IMR-90 (cell line): Measurements from ENCODE around the gene SUB1. TPM values are rescaled to one million over a fixed set of nuclear protein-coding genes. Genes with fewer than 3 reads are reported as not detected.

ENCODE experiments used
- ATAC-seq: fragments of 200-7000 bp; cut with Tn5 transposase; 2 replicates; pipeline ENCODE4 v1.9.1; 2020; ENCODE audit warnings: low read depth, mild to moderate bottlenecking, moderate library complexity
- BruUV-seq: library from RNA; stranded (reverse); fragments of 400-500 nt; replicated peaks from 2 replicates; lab custom pipeline; 2021; lab: Mats Ljungman, UMichigan
- CTCF ChIA-PET: fragments of 300-600 bp; formaldehyde crosslinking; extraction: SDS; loops from one replicate; lab custom pipeline; 2021; ENCODE audit warnings: antibody characterized with exemption; lab: Yijun Ruan, JAX
- POLR2A ChIA-PET: fragments of 300-600 bp; sonication (Branson Sonifier 250); formaldehyde crosslinking; loops from one replicate; lab custom pipeline; 2022; ENCODE audit warnings: antibody characterized with exemption; ENCODE audit not compliant: unreplicated experiment; lab: Charles Lee
- DNase-seq: peaks from one replicate; pipeline ENCODE4 v3.0.0; 2013
- H2AFZ ChIP-seq: replicated peaks from 2 replicates; pipeline ENCODE3; 2013; ENCODE audit warnings: low read length, mild to moderate bottlenecking; ENCODE audit not compliant: poor library complexity
- H2AK5ac ChIP-seq: 2 replicates; pipeline ENCODE4 v1.6.1; 2013; ENCODE audit warnings: low read depth, low read length, inconsistent platforms
- H2AK9ac ChIP-seq: replicated peaks from 2 replicates; pipeline ENCODE3; 2013; ENCODE audit warnings: mild to moderate bottlenecking, low read depth, low read length, moderate library complexity; ENCODE audit not compliant: poor library complexity
- H2BK120ac ChIP-seq: 2 replicates; pipeline ENCODE4 v1.6.1; 2013; ENCODE audit warnings: low read depth, low read length, inconsistent platforms
- H2BK15ac ChIP-seq: 3 replicates; pipeline ENCODE4 v1.6.1; 2013; ENCODE audit warnings: low read depth, low read length, inconsistent platforms
- H2BK20ac ChIP-seq: 2 replicates; pipeline ENCODE4 v1.6.1; 2013; ENCODE audit warnings: low read depth, mild to moderate bottlenecking, inconsistent platforms, low read length, moderate library complexity
- H2BK5ac ChIP-seq: 2 replicates; pipeline ENCODE4 v1.6.1; 2013; ENCODE audit warnings: mild to moderate bottlenecking, low read depth, low read length, inconsistent platforms; ENCODE audit not compliant: poor library complexity, severe bottlenecking
- H3K14ac ChIP-seq: replicated peaks from 2 replicates; pipeline ENCODE4 v1.6.1; 2013; ENCODE audit warnings: low read depth, low read length, inconsistent platforms
- H3K18ac ChIP-seq: 2 replicates; pipeline ENCODE4 v1.6.1; 2013; ENCODE audit warnings: low read depth, low read length, control low read depth
- H3K23ac ChIP-seq: 2 replicates; pipeline ENCODE4 v1.6.1; 2013; ENCODE audit warnings: low read depth, low read length, inconsistent platforms
- H3K27ac ChIP-seq: 2 replicates; pipeline ENCODE4 v1.5.1; 2013; ENCODE audit warnings: mild to moderate bottlenecking, control low read depth, low read length; ENCODE audit not compliant: insufficient read depth
- H3K27me3 ChIP-seq: 2 replicates; pipeline ENCODE4 v1.6.1; 2013; ENCODE audit warnings: low read length; ENCODE audit not compliant: control insufficient read depth, insufficient read depth
- H3K36me3 ChIP-seq: 2 replicates; pipeline ENCODE4 v1.6.1; 2013; ENCODE audit warnings: low read length, mixed read lengths; ENCODE audit not compliant: control insufficient read depth, insufficient read depth
- H3K4ac ChIP-seq: 2 replicates; pipeline ENCODE4 v1.6.1; 2013; ENCODE audit warnings: low read depth, low read length, inconsistent platforms
- H3K4me1 ChIP-seq: 2 replicates; pipeline ENCODE4 v1.6.1; 2013; ENCODE audit warnings: low read length, mixed read lengths; ENCODE audit not compliant: control insufficient read depth, insufficient read depth
- H3K4me2 ChIP-seq: 2 replicates; pipeline ENCODE4 v1.6.1; 2013; ENCODE audit warnings: low read depth, mild to moderate bottlenecking, control low read depth, low read length, moderate library complexity
- H3K4me3 ChIP-seq: 2 replicates; pipeline ENCODE4 v1.5.1; 2013; ENCODE audit warnings: low read depth, mild to moderate bottlenecking, control low read depth, low read length, moderate library complexity; ENCODE audit not compliant: insufficient read depth
- H3K56ac ChIP-seq: 2 replicates; pipeline ENCODE4 v1.6.1; 2013; ENCODE audit warnings: low read length, inconsistent platforms; ENCODE audit not compliant: insufficient read depth; ENCODE audit errors: extremely low read depth
- H3K79me1 ChIP-seq, 2 experiments: 2 replicates each; pipeline ENCODE4 v1.6.1; 2013; ENCODE audit warnings: low read length in 2 of 2, inconsistent platforms in 1 of 2, low read depth in 1 of 2
- H3K9ac ChIP-seq: 2 replicates; pipeline ENCODE4 v1.6.1; 2013; ENCODE audit warnings: low read depth, low read length, control low read depth
- H3K9me1 ChIP-seq: 2 replicates; pipeline ENCODE4 v1.6.1; 2013; ENCODE audit warnings: low read length, inconsistent platforms; ENCODE audit not compliant: insufficient read depth
- H3K9me3 ChIP-seq: 2 replicates; pipeline ENCODE4 v1.6.1; 2013; ENCODE audit warnings: low read length; ENCODE audit not compliant: control insufficient read depth, insufficient read depth
- H4K20me1 ChIP-seq: 2 replicates; pipeline ENCODE4 v1.6.1; 2013; ENCODE audit warnings: low read length, inconsistent platforms; ENCODE audit not compliant: insufficient read depth
- H4K5ac ChIP-seq: 2 replicates; pipeline ENCODE4 v1.6.1; 2013; ENCODE audit warnings: mild to moderate bottlenecking, low read depth, low read length, control low read depth
- H4K8ac ChIP-seq, 2 experiments: 2 replicates each; pipeline ENCODE4 v1.6.1; 2013; ENCODE audit warnings: low read depth in 2 of 2, low read length in 2 of 2, control low read depth in 1 of 2, inconsistent platforms in 1 of 2
- H4K91ac ChIP-seq: 2 replicates; pipeline ENCODE4 v1.6.1; 2013; ENCODE audit warnings: low read depth, low read length, inconsistent platforms; ENCODE audit not compliant: insufficient read depth
- BHLHE40 ChIP-seq: fragments of 150-350 bp; IDR thresholded peaks from 2 replicates; pipeline ENCODE4 v1.6.1; 2016; ENCODE audit warnings: mild to moderate bottlenecking, low read depth, low read length
- CEBPB ChIP-seq: IDR thresholded peaks from 2 replicates; pipeline ENCODE4 v1.6.1; 2012; ENCODE audit warnings: low read depth, low read length, improper control_type of control experiment
- CHD1 ChIP-seq: IDR thresholded peaks from 2 replicates; pipeline ENCODE4 v1.6.1; 2012; ENCODE audit warnings: low read depth, low read length, improper control_type of control experiment
- FOS ChIP-seq: fragments of 150-350 bp; IDR thresholded peaks from 2 replicates; pipeline ENCODE4 v1.6.1; 2016; ENCODE audit warnings: low read depth, low read length
- MAFK ChIP-seq: IDR thresholded peaks from 2 replicates; pipeline ENCODE4 v1.6.1; 2012; ENCODE audit warnings: low read depth, low read length, improper control_type of control experiment
- MAZ ChIP-seq: IDR thresholded peaks from 2 replicates; pipeline ENCODE4 v1.6.1; 2012; ENCODE audit warnings: low read depth, mild to moderate bottlenecking, low read length, improper control_type of control experiment, moderate library complexity, borderline replicate concordance
- MXI1 ChIP-seq: IDR thresholded peaks from 2 replicates; pipeline ENCODE4 v1.6.1; 2012; ENCODE audit warnings: low read depth, mild to moderate bottlenecking, low read length, moderate library complexity, borderline replicate concordance
- NFE2L2 ChIP-seq: fragments of 150-350 bp; IDR thresholded peaks from 2 replicates; pipeline ENCODE4 v1.6.1; 2016; ENCODE audit warnings: low read depth, mild to moderate bottlenecking, low read length
- POLR2A ChIP-seq: IDR thresholded peaks from 2 replicates; pipeline ENCODE4 v1.6.1; 2012; ENCODE audit warnings: mild to moderate bottlenecking, low read depth, low read length
- RAD21 ChIP-seq: IDR thresholded peaks from 2 replicates; pipeline ENCODE4 v1.6.1; 2012; ENCODE audit warnings: low read length, improper control_type of control experiment
- RCOR1 ChIP-seq: IDR thresholded peaks from 2 replicates; pipeline ENCODE4 v1.6.1; 2012; ENCODE audit warnings: mild to moderate bottlenecking, low read length, improper control_type of control experiment; ENCODE audit not compliant: insufficient replicate concordance
- RFX5 ChIP-seq: IDR thresholded peaks from 2 replicates; pipeline ENCODE4 v1.8.0; 2012; ENCODE audit warnings: low read depth, mild to moderate bottlenecking, low read length, moderate library complexity
- SMC3 ChIP-seq: fragments of 150-350 bp; IDR thresholded peaks from 2 replicates; pipeline ENCODE4 v1.6.1; 2016; ENCODE audit warnings: low read depth, mild to moderate bottlenecking, antibody characterized with exemption, low read length, moderate library complexity
- WGBS, 2 experiments: methylation state at CpG; one replicate each; pipeline versions ENCODE4 v1.1.5 to v1.1.7; 2013; ENCODE audit warnings: missing lambda C conversion rate in 2 of 2; ENCODE audit not compliant: insufficient read length in 1 of 2; ENCODE audit errors: extremely low coverage in 2 of 2; 5-methylcytosine and 5-hydroxymethylcytosine counted together
- dilution Hi-C: fragments of 300-500 bp; cut with HindIII; formaldehyde crosslinking; loops from one replicate; pipeline ENCODE4 v1.14.3; 2018; ENCODE audit warnings: low sequenced_read_pairs; ENCODE audit not compliant: unreplicated experiment
- in situ Hi-C: fragments of 300-500 bp; cut with MboI; formaldehyde crosslinking; loops from 3 replicates; pipeline ENCODE4 v1.14.3; 2019; ENCODE audit warnings: low sequenced_read_pairs, inconsistent platforms, mixed read lengths
- intact Hi-C: fragments of 100-400 bp; cut with micrococcal nuclease; formaldehyde crosslinking; loops from 2 replicates; pipeline ENCODE4 v1.10.0; 2022
- polyA plus RNA-seq, 3 experiments: library from polyadenylated mRNA; depleted of rRNA; stranded (reverse); fragments of >200 nt; gene quantifications; 2 replicates each; pipeline ENCODE4 v1.2.3, GENCODE V29; 2012; ENCODE audit warnings: low replicate concordance in 1 of 3
- total RNA-seq: library from RNA; depleted of rRNA; stranded (reverse); fragments of >200 nt; gene quantifications from 2 replicates; pipeline ENCODE4 v1.2.3, GENCODE V29; 2012
- TF ChIP-seq, protein P1 (sequence below): conservative IDR thresholded peaks from 2 replicates; pipeline ENCODE4 v1.5.1; 2012; ENCODE audit warnings: mild to moderate bottlenecking, low read depth, low read length, improper control_type of control experiment
- TF ChIP-seq, protein P2 (sequence below): fragments of 150-350 bp; IDR thresholded peaks from 2 replicates; pipeline ENCODE4 v1.6.1; 2017; ENCODE audit warnings: mild to moderate bottlenecking, antibody characterized with exemption, low read length, low read depth
- TF ChIP-seq, protein P3 (sequence below): fragments of 150-350 bp; IDR thresholded peaks from 2 replicates; pipeline ENCODE4 v1.6.1; 2016; ENCODE audit warnings: low read depth, mild to moderate bottlenecking, low read length, moderate library complexity, borderline replicate concordance

The SUB1 gene
- total and polyA plus RNA-seq, 2 of the 4 experiments (the other 2 are of a cell fraction) = 19.5 to 155 TPM

DNA sequence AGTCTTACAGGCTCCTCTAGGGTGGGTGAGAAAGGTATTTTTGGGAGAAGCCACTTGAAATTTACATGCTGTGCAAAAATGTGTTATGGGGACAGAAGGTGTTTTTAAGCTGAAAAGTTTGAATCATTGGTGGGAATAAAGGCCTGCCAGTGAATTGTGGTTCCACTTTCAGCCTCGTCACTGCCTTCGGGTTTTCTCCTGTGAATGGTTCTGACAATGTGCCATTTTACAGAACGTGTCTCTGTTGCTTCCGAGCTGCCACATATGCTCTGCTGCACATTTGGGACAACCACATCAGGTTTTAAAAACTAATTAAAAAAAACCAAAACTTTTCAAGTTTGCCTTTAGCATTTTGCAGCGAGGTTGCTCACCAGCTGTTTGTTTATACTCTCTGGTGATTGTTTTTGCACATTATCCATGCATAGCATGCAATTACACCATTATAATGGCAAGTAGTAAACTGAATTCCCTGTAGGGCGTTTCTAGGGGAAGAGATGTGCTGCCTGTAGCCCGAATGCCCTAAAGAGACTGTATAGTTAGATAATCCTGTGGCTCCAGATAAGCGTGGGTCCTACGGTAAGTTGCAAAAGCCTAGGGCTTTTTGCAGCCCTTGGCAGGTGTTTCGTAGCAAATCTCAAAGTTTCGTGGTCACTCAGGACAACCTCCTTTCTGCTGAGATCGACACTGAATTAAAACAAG is 40.1 kb upstream of the SUB1 start:
- no peaks in the 10 kb centered on the region for H3K9me3 ChIP-seq
- no peaks in the 10 kb centered on the region for H3K36me3 ChIP-seq
- H3K18ac ChIP-seq = no peak overlapping the region
- no peak overlapping the region for H2AFZ ChIP-seq
- CTCF ChIA-PET = interaction anchor here (0.6 kb wide), 1 partner anchor 1023 kb away, joined by 6 read pairs; no protein-coding TSS in a partner anchor
- H3K79me1 ChIP-seq = no peaks in the 10 kb centered on the region
- no peaks in the 10 kb centered on the region for H3K27me3 ChIP-seq
- no peak overlapping the region for H2BK120ac ChIP-seq
- no peak overlapping the region for H3K4ac ChIP-seq
- POLR2A ChIA-PET = no interaction called here
- no peaks in the 10 kb centered on the region; the same call in 1 of the 2 replicates for H3K4me1 ChIP-seq
- H2BK5ac ChIP-seq = no peak overlapping the region
- intact Hi-C loops = no loop called here
- no peaks in the 10 kb centered on the region for H4K20me1 ChIP-seq
- no peak overlapping the region for H3K27ac ChIP-seq
- no peak overlapping the region for H3K4me2 ChIP-seq
- H4K8ac ChIP-seq = no peak overlapping the region
- no peaks in the 10 kb centered on the region for H3K9me1 ChIP-seq
- BruUV-seq = no TSS peak
- H2BK20ac ChIP-seq = no peak overlapping the region
- no peak overlapping the region for H2AK5ac ChIP-seq
- H2AK9ac ChIP-seq = no peak overlapping the region
- no peak overlapping the region for H3K4me3 ChIP-seq
- no peak overlapping the region for H3K9ac ChIP-seq
- ATAC-seq (no peak), DNase-seq (no peak)
- H3K56ac ChIP-seq = no peak overlapping the region
- H3K14ac ChIP-seq = no peak overlapping the region
- H3K23ac ChIP-seq = no peak overlapping the region
- no peak overlapping the region for H2BK15ac ChIP-seq
- dilution Hi-C loops = no loop called here
- in situ Hi-C loops = no loop called here
- no peak for TF ChIP-seq MAZ
- no peak for TF ChIP-seq BHLHE40
- TF ChIP-seq CHD1 = no peak
- no peak for TF ChIP-seq SMC3
- TF ChIP-seq MAFK = no peak
- TF ChIP-seq FOS = no peak
- TF ChIP-seq, protein P1, sequence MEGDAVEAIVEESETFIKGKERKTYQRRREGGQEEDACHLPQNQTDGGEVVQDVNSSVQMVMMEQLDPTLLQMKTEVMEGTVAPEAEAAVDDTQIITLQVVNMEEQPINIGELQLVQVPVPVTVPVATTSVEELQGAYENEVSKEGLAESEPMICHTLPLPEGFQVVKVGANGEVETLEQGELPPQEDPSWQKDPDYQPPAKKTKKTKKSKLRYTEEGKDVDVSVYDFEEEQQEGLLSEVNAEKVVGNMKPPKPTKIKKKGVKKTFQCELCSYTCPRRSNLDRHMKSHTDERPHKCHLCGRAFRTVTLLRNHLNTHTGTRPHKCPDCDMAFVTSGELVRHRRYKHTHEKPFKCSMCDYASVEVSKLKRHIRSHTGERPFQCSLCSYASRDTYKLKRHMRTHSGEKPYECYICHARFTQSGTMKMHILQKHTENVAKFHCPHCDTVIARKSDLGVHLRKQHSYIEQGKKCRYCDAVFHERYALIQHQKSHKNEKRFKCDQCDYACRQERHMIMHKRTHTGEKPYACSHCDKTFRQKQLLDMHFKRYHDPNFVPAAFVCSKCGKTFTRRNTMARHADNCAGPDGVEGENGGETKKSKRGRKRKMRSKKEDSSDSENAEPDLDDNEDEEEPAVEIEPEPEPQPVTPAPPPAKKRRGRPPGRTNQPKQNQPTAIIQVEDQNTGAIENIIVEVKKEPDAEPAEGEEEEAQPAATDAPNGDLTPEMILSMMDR = no peak
- no peak for TF ChIP-seq NFE2L2
- TF ChIP-seq RFX5 = no peak
- no peak for TF ChIP-seq POLR2A
- no peak for TF ChIP-seq CEBPB
- no peak for TF ChIP-seq RCOR1
- no peak for TF ChIP-seq MXI1
- no peak for TF ChIP-seq RAD21
- TF ChIP-seq, protein P2, sequence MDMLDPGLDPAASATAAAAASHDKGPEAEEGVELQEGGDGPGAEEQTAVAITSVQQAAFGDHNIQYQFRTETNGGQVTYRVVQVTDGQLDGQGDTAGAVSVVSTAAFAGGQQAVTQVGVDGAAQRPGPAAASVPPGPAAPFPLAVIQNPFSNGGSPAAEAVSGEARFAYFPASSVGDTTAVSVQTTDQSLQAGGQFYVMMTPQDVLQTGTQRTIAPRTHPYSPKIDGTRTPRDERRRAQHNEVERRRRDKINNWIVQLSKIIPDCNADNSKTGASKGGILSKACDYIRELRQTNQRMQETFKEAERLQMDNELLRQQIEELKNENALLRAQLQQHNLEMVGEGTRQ = no peak
- TF ChIP-seq, protein P3, sequence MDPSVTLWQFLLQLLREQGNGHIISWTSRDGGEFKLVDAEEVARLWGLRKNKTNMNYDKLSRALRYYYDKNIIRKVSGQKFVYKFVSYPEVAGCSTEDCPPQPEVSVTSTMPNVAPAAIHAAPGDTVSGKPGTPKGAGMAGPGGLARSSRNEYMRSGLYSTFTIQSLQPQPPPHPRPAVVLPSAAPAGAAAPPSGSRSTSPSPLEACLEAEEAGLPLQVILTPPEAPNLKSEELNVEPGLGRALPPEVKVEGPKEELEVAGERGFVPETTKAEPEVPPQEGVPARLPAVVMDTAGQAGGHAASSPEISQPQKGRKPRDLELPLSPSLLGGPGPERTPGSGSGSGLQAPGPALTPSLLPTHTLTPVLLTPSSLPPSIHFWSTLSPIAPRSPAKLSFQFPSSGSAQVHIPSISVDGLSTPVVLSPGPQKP = no peak
- H4K91ac ChIP-seq = no peak overlapping the region
- 76% methylated on average over 2 of the region's 12 CpGs; no CpG with 5 or more reads in 1 of the 2 experiments for WGBS, 2 experiments
- H4K5ac ChIP-seq = no peak overlapping the region
